ENCODE measurements around the gene KIRREL2. TPM values are rescaled to one million over a fixed set of nuclear protein-coding genes. Genes with fewer than 3 reads are reported as not detected.

The KIRREL2 gene
- polyA plus RNA-seq, 1 experiment, result not detected

GRCh38 chr19:35851213-35852028 lies 5.3 kb upstream of the KIRREL2 start:
- Histone ChIP-seq H3K27ac (ENCODE audit: low read depth, low read length) (no peak overlapping the region), H3K9me3 (ENCODE audit: control insufficient read depth, insufficient read depth, low read length) (no peaks in the 10 kb centered on the region; the same call in 1 of the 2 replicates), H3K27me3 (ENCODE audit: control insufficient read depth, insufficient read depth, low read length) (peaks cover 63% of the 10 kb centered on the region), H3K4me3 (ENCODE audit: low read depth, low read length) (no peak overlapping the region)
- TF ChIP-seq CTCF (IDR thresholded peaks at IDR 0.05; ENCODE audit: low read depth, low read length), result no peak
- CTCF ChIA-PET, result no interaction called here
- no peak for DNase-seq (ENCODE audit: low read depth, low spot score)
- POLR2A ChIA-PET, result no interaction called here

- CTCF ChIA-PET, result no interaction called here
- Histone ChIP-seq H3K27me3 (ENCODE audit: control insufficient read depth, insufficient read depth, low read length) (peaks cover 65% of the 10 kb centered on the region), H3K9me3 (ENCODE audit: control insufficient read depth, insufficient read depth, low read length) (no peaks in the 10 kb centered on the region; the same call in 1 of the 2 replicates), H3K4me3 (ENCODE audit: low read depth, low read length) (no peak within 1 kb of the TSS), H3K27ac (ENCODE audit: low read depth, low read length) (no peak within 1 kb of the TSS)
- no peak for TF ChIP-seq CTCF (IDR thresholded peaks at IDR 0.05; ENCODE audit: low read depth, low read length)
- DNase-seq (ENCODE audit: low read depth, low spot score), result no peak
- POLR2A ChIA-PET, result no interaction called here
Observed at GRCh38 chr19:35852029-35852780, 4.5 kb upstream of the KIRREL2 start, which contains the start of gene NPHS1. TSS of gene NPHS1 (minus strand) at chr19:35852504. CDS start at chr19:35851837, 667 bp downstream.

- POLR2A ChIA-PET, result no interaction called here
- CTCF ChIA-PET, result no interaction called here
- no peak overlapping the region for H3K27ac ChIP-seq (ENCODE audit: low read depth, low read length)
- no peak for DNase-seq (ENCODE audit: low read depth, low spot score)
- H3K4me3 ChIP-seq (ENCODE audit: low read depth, low read length), result no peak overlapping the region
- no peaks in the 10 kb centered on the region; the same call in 1 of the 2 replicates for H3K9me3 ChIP-seq (ENCODE audit: control insufficient read depth, insufficient read depth, low read length)
- H3K27me3 ChIP-seq (ENCODE audit: control insufficient read depth, insufficient read depth, low read length), result peaks cover 68% of the 10 kb centered on the region
- no peak for TF ChIP-seq CTCF (IDR thresholded peaks at IDR 0.05; ENCODE audit: low read depth, low read length)
Observed at GRCh38 chr19:35853038-35853756, 3.5 kb upstream of the KIRREL2 start.

GRCh38 chr19:35858311-35858710 lies 1.6 kb downstream of the KIRREL2 start:
- ChIA-PET CTCF (no interaction called here), POLR2A (no interaction called here)

More at GRCh38 chr19:35858311-35858710, 1.6 kb downstream of the KIRREL2 start:
- Histone ChIP-seq H3K4me3 (ENCODE audit: low read depth, low read length) (no peak overlapping the region), H3K9me3 (ENCODE audit: control insufficient read depth, insufficient read depth, low read length) (no peaks in the 10 kb centered on the region; the same call in 1 of the 2 replicates), H3K27me3 (ENCODE audit: control insufficient read depth, insufficient read depth, low read length) (peaks cover 79% of the 10 kb centered on the region), H3K27ac (ENCODE audit: low read depth, low read length) (no peak overlapping the region)
- DNase-seq (ENCODE audit: low read depth, low spot score), result no peak
- TF ChIP-seq CTCF (IDR thresholded peaks at IDR 0.05; ENCODE audit: low read depth, low read length), result no peak
